Testis (tissue), 5 donors: ENCODE data around the gene CACNA1C. TPM values are rescaled to one million over a fixed set of nuclear protein-coding genes. Genes with fewer than 3 reads are reported as not detected.

Source experiments
- DNase-seq: peaks from one replicate; pipeline ENCODE4 v3.0.0-alpha.2; 2019
- H3K27ac ChIP-seq, 2 donors: fragments of 200-600 bp; sonication (generic); one replicate each; pipeline ENCODE4 v1.5.1; 2019
- H3K27me3 ChIP-seq: fragments of 200-600 bp; sonication (generic); one replicate; pipeline ENCODE4 v1.5.1; 2019
- H3K36me3 ChIP-seq: fragments of 200-600 bp; sonication (generic); one replicate; pipeline ENCODE4 v1.5.1; 2017; ENCODE audit warnings: low read depth; ENCODE audit errors: missing control alignments
- H3K4me1 ChIP-seq: fragments of 200-600 bp; sonication (generic); one replicate; pipeline ENCODE4 v1.5.1; 2019
- H3K4me3 ChIP-seq, 2 donors: fragments of 200-600 bp; sonication (generic); one replicate each; pipeline ENCODE4 v1.5.1; 2017 to 2019
- H3K9me3 ChIP-seq: fragments of 200-600 bp; sonication (generic); one replicate; pipeline ENCODE4 v1.5.1; 2017
- CTCF ChIP-seq, 3 experiments: fragments of 450-650 bp in 2 of 3; fragments of 200-600 bp in 1 of 3; sonication (generic) in 1 of 3; IDR thresholded peaks; one replicate each; pipeline ENCODE4 v1.5.1; 2016 to 2019; ENCODE audit warnings: antibody characterized with exemption in 3 of 3, mild to moderate bottlenecking in 2 of 3, moderate library complexity in 1 of 3
- POLR2A ChIP-seq: fragments of 450-650 bp; IDR thresholded peaks from one replicate; pipeline ENCODE4 v1.6.1; 2017; ENCODE audit warnings: antibody characterized with exemption, mild to moderate bottlenecking, moderate library complexity
- WGBS, 2 donors: methylation state at CpG; one replicate each; pipeline ENCODE4 v1.1.5; 2018; 5-methylcytosine and 5-hydroxymethylcytosine counted together
- intact Hi-C: fragments of 100-400 bp; cut with DNase I; formaldehyde crosslinking; loops from one replicate; pipeline ENCODE4 v1.15.1; 2023; ENCODE audit warnings: low total_unique reads
- long read RNA-seq, 2 donors: transcript quantifications; one replicate each; lab custom pipeline, GENCODE V29; 2026
- polyA plus RNA-seq: library from polyadenylated mRNA; stranded (reverse); fragments of 350-450 nt; fragmentation: Illumina TruSeq; extraction: RNeasy Lipid Tissue Mini Kit (QIAGEN cat#74804); gene quantifications from one replicate; pipeline ENCODE4 v1.2.3, GENCODE V29; 2014; ENCODE audit warnings: low read depth, low replicate concordance; ENCODE audit not compliant: insufficient read depth
- total RNA-seq, 2 donors: library from RNA; depleted of rRNA; stranded (reverse); fragments of >200 nt; gene quantifications; one replicate each; pipeline ENCODE4 v1.2.3, GENCODE V29; 2016

Gene CACNA1C
- 10 to 100 TPM; 20.3 to 36.8 TPM for total RNA-seq
- 32.0 TPM for polyA plus RNA-seq
- long read RNA-seq, donor 1, result 0 reads
- long read RNA-seq, donor 2, result 0 reads

- peak; percentile 59 for DNase-seq
- peak within 1 kb of the TSS; percentile 13 to 61 for H3K27ac ChIP-seq
- TF ChIP-seq POLR2A, result no peak
- peak in 1 of 3 experiments; percentile 21 for TF ChIP-seq CTCF (IDR thresholded peaks at IDR 0.05)
- H3K4me3 ChIP-seq, result peak within 1 kb of the TSS; percentile 56 to 66
- 0 to 1% methylated on average over 21 to 55 of the region's 90 CpGs for WGBS, 2 donors
- H3K9me3 ChIP-seq, result no peaks in the 10 kb centered on the region
- H3K27me3 ChIP-seq, result no peaks in the 10 kb centered on the region
- H3K36me3 ChIP-seq, result no peaks in the 10 kb centered on the region
- intact Hi-C loops, result loop anchor here (10.0 kb wide), 2 partner anchors 232 to 532 kb away; no protein-coding TSS in a partner anchor
- no peaks in the 10 kb centered on the region for H3K4me1 ChIP-seq
These were observed at the start of gene CACNA1C for GRCh38 chr12:2052826-2053678. CACNA1C (plus strand) TSS chr12:2052987; CDS start chr12:2053563, 576 bp downstream.

GRCh38 chr12:2003676-2004112, 49.1 kb upstream of the CACNA1C start:
- Histone ChIP-seq H3K4me3 (peak overlapping the region; percentile 84 to 98), H3K27ac (peak overlapping the region; percentile 88 to 92), H3K9me3 (no peaks in the 10 kb centered on the region), H3K27me3 (no peaks in the 10 kb centered on the region), H3K4me1 (peaks cover 5% of the 10 kb centered on the region), H3K36me3 (no peaks in the 10 kb centered on the region)
- TF ChIP-seq CTCF (IDR thresholded peaks at IDR 0.05), result no peak
- no peak for TF ChIP-seq POLR2A
- WGBS, 2 donors, result 0 to 2% methylated on average over 13 of the region's 13 CpGs
- DNase-seq, result no peak
- intact Hi-C loops, result no loop called here

- Histone ChIP-seq H3K27ac (peak within 1 kb of the TSS; percentile 88 to 92), H3K4me1 (peaks cover 5% of the 10 kb centered on the region), H3K27me3 (no peaks in the 10 kb centered on the region), H3K9me3 (no peaks in the 10 kb centered on the region), H3K4me3 (peak within 1 kb of the TSS; percentile 84 to 98), H3K36me3 (no peaks in the 10 kb centered on the region)
- 3 to 5% methylated on average over 34 to 49 of the region's 55 CpGs for WGBS, 2 donors
- peak; percentile 98 for DNase-seq
- no peak for TF ChIP-seq POLR2A
- TF ChIP-seq CTCF (IDR thresholded peaks at IDR 0.05), result peak in 2 of 3 experiments; percentile 11 to 19
- intact Hi-C loops, result no loop called here
These were observed 48.5 kb upstream of the CACNA1C start, which contains the start of gene DCP1B for GRCh38 chr12:2004113-2004929. DCP1B (minus strand) TSS chr12:2004457; CDS start chr12:2004431, 26 bp downstream.

- TF ChIP-seq CTCF (IDR thresholded peaks at IDR 0.05), result no peak
- no peak for TF ChIP-seq POLR2A
- H3K27ac ChIP-seq, result no peak overlapping the region
- no peak for DNase-seq
These were observed 44.1 kb upstream of the CACNA1C start for GRCh38 chr12:2008677-2009076.

More at GRCh38 chr12:2008677-2009076, 44.1 kb upstream of the CACNA1C start:
- no peaks in the 10 kb centered on the region for H3K9me3 ChIP-seq
- no peak overlapping the region for H3K4me3 ChIP-seq
- no peaks in the 10 kb centered on the region for H3K4me1 ChIP-seq
- H3K27me3 ChIP-seq, result no peaks in the 10 kb centered on the region
- 88 to 93% methylated on average over 5 of the region's 5 CpGs for WGBS, 2 donors
- intact Hi-C loops, result no loop called here
- H3K36me3 ChIP-seq, result no peaks in the 10 kb centered on the region
